ENCODE measurements around the gene SLC32A1.

SLC32A1 gene

DNA sequence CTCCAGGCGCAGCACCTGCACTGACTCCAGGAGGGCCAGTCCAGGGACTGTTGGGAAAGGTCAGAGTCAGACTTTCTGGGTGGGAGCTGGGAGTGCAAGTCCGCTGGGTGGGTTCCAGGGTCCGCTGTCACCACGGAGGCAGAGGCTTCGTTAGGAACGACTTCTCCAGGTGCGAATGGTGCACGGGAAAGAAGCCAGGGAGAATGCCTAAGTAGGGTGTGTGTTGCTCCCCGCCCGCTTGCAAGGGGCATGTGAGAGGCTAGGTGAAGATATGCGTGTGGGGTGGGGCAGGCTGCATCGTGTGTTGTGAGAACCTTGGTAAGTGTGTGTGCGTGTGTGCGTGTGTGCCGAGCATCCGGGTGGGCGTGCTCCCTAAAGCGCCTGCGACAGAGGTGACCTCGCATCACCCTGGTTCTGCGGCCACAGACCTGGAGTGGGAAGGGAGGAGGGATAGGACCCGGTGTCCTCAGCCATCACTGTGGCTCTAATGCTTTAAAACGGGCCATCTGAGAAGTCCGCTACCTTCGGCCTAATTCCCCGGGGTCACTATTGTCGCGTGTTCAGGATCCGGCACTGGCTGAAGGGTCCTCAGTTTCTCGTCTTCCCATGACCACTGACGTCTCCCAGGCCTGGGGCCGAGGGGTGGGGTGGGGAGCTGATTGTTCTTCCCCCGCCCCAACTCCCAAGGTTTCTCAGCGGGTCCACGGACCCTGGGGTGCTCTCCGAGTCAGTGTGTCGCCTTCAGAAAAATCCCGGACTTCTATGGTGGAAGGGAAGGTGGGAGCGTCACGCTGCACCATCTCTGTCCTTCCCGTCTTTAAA is 6.1 kb downstream of the SLC32A1 start:
- TF ChIP-seq CTCF (conservative IDR thresholded peaks at IDR 0.05) = no peak
- peak overlapping the region; percentile 23; the same call in 1 of the 2 replicates for H3K27ac ChIP-seq

- peak; percentile 99 for TF ChIP-seq CTCF (conservative IDR thresholded peaks at IDR 0.05)
- H3K27ac ChIP-seq = peak overlapping the region; percentile 23; the same call in 1 of the 2 replicates
Observed at GRCh38 chr20:38730989-38731737, 6.9 kb downstream of the SLC32A1 start.

DNA sequence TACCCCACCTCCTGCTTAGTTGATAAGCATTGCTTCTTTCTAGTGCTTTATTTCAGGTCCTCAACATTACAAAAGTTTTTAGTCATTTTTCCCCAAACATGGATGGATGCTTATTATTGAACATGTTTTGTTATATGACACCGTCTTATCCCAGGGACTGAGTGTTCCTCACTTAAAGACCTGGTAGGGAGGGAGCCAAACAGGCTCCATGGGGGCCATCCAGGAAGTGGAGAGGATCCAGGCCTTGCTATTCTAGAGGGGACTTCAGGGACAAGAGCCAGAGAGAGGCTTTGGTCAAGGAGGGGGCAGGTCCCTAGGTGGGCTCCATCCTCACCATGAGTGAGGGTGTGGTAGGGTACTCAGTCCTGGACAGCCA is 7.4 kb downstream of the SLC32A1 start:
- no peak overlapping the region for H3K27ac ChIP-seq
- no peak; the same call in 1 of the 2 replicates for TF ChIP-seq CTCF (conservative IDR thresholded peaks at IDR 0.05)

- no peak overlapping the region for H3K27ac ChIP-seq
- no peak for TF ChIP-seq CTCF (conservative IDR thresholded peaks at IDR 0.05)
Observed at GRCh38 chr20:38732981-38733380, 8.7 kb downstream of the SLC32A1 start.

DNA sequence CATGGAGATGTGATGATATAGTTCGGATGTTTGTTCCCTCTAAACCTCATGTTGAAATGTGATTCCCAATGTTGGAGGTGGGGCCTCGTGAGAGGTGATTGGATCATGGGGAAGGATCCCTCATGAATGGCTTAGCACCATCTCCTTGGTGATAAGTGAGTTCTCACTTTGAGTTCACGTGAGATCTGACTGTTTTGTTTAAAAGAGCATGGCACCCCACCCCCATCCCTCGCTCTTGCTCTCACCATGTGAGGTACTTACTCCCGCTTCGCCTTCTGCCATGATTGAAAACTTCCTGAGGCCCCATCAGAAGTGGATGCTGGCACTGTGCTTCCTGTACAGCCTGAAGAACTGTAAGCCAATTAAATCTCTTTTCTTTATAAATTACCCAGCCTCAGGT is 10.9 kb downstream of the SLC32A1 start:
- TF ChIP-seq CTCF (conservative IDR thresholded peaks at IDR 0.05) = no peak
- no peak overlapping the region for H3K27ac ChIP-seq

DNA sequence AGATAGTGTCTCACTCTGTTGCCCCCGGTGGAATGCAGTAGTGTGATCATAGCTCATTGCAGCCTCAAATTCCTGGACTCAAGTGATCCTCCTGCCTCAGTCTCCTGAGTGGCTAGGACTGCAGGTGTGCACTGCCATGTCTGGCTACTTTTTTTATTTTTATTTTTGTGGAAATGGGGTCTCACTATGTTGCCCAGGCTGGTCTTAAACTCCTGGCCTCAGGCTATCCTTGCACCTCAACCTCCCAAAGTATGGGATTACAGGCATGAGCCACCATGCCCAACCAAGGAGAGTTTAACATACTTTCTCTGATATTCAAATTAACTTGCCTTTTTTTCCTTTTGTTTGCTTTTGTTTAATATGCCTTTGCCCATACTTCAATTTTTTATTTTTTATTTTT is 13.6 kb downstream of the SLC32A1 start:
- no peak overlapping the region for H3K27ac ChIP-seq
- no peak for TF ChIP-seq CTCF (conservative IDR thresholded peaks at IDR 0.05)

GRCh38 chr20:38745757-38746156 is 21.5 kb downstream of the SLC32A1 start:
- no peak overlapping the region for H3K27ac ChIP-seq
- no peak for TF ChIP-seq CTCF (conservative IDR thresholded peaks at IDR 0.05)

All from VCaP (cell line).